ENCODE measurements around the gene IMMP2L. TPM values are rescaled to one million over a fixed set of nuclear protein-coding genes. Genes with fewer than 3 reads are reported as not detected.
"Not testable (repeated sequence)": the region's sequence is repeated elsewhere in the genome, so short reads cannot be mapped to it uniquely, and the experiment has no call there.

The IMMP2L gene
- total and polyA plus RNA-seq, 3 experiments from 2014 or later = 13.7 to 23.5 (median 18.0) TPM

DNA sequence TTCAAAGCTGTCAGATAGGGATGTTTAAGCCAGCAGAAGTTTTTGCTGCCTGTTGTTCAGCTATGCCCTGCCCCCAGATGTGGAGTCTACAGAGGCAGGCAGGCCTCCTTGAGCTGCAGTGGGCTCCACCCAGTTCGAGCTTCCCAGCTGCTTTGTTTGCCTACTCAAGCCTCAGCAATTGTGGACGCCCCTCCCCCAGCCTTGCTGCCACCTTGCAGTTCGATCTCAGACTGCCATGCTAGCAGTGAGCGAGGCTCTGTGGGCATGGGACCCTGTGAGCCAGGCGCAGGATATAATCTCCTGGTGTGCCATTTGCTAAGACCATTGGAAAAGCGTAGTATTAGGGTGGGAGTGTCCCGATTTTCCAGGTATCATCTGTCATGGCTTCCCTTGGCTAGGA, 901.7 kb downstream of the IMMP2L start:
- H3K4me1 Mint-ChIP-seq; H3K27ac ChIP-seq (ENCODE audit: low read depth, low read length); CTCF ChIA-PET; H3K4me3 Mint-ChIP-seq; H3K36me3 ChIP-seq (ENCODE audit: insufficient read depth, low read length); POLR2A ChIA-PET; H3K4me1 ChIP-seq (ENCODE audit: insufficient read depth, low read length); H3K4me3 ChIP-seq (ENCODE audit: low read length); H3K27me3 ChIP-seq (ENCODE audit: insufficient read depth, low read length, poor library complexity, severe bottlenecking); H3K9me3 ChIP-seq (ENCODE audit: low read length); H3K27ac Mint-ChIP-seq; H3K27me3 Mint-ChIP-seq; DNase-seq: not testable (repeated sequence)
- peaks cover 30 to 69% (median 61%) of the 10 kb centered on the region in 5 donors for H3K9me3 Mint-ChIP-seq
- peaks cover 3 to 37% (median 3%) of the 10 kb centered on the region in 3 donors for H3K36me3 Mint-ChIP-seq

DNA sequence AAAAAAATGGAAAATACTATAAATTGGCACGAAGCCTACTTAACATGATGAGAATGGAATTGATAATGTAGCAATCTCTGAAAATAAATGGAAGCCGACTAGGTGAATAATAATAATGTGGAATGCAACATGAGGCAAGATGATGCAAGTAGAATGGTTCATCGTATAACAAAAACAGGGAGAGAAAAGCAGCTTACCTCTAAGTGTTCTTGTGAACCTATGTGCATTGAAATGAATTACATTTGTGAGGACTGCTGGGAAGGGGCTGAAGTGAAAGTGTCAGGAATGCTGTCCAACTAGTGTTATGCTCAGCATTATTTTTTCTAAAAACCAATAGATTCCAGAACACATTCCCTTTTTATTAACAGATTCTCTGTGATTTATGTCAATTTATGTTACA, 912.0 kb downstream of the IMMP2L start:
- no peak overlapping the region for H3K27ac ChIP-seq (ENCODE audit: low read depth, low read length)
- H3K36me3 Mint-ChIP-seq = peaks cover 0 to 4% (median 0%) of the 10 kb centered on the region in 3 donors
- H3K27me3 Mint-ChIP-seq = no peaks in the 10 kb centered on the region
- H3K27ac Mint-ChIP-seq = no peak overlapping the region
- H3K4me1 ChIP-seq (ENCODE audit: insufficient read depth, low read length) = no peaks in the 10 kb centered on the region
- no peaks in the 10 kb centered on the region for H3K36me3 ChIP-seq (ENCODE audit: insufficient read depth, low read length)
- H3K27me3 ChIP-seq (ENCODE audit: insufficient read depth, low read length, poor library complexity, severe bottlenecking) = no peaks in the 10 kb centered on the region
- H3K4me3 ChIP-seq (ENCODE audit: low read length) = no peak overlapping the region
- ChIA-PET POLR2A (no interaction called here), CTCF (no interaction called here)
- H3K4me3 Mint-ChIP-seq = no peak overlapping the region
- no peaks in the 10 kb centered on the region for H3K9me3 ChIP-seq (ENCODE audit: low read length)
- DNase-seq = no peak
- H3K4me1 Mint-ChIP-seq = no peaks in the 10 kb centered on the region
- peaks cover 2 to 8% (median 3%) of the 10 kb centered on the region in 5 donors for H3K9me3 Mint-ChIP-seq

DNA sequence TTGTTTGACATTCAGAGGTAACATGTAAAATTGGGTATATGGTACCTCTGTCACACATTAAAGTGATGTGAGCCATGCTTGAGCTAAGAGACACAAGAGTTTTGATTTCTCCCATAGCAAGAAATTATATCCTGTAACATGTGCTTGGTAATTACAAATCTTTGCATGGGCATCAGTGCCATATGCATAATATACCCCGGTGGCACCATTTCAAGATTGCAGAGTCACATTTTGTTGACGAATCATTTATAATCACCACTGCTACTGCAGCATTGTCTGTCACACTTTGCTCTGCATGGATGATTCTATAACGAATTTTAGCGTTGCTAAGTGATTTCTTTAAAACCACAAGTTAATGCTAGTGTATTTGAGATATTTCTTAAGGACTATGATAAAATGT, 915.0 kb downstream of the IMMP2L start:
- peaks cover 0 to 4% (median 0%) of the 10 kb centered on the region in 5 donors for H3K9me3 Mint-ChIP-seq
- Histone ChIP-seq H3K27me3 (ENCODE audit: insufficient read depth, low read length, poor library complexity, severe bottlenecking) (no peaks in the 10 kb centered on the region), H3K4me3 (ENCODE audit: low read length) (no peak overlapping the region), H3K4me1 (ENCODE audit: insufficient read depth, low read length) (no peaks in the 10 kb centered on the region), H3K9me3 (ENCODE audit: low read length) (no peaks in the 10 kb centered on the region), H3K36me3 (ENCODE audit: insufficient read depth, low read length) (no peaks in the 10 kb centered on the region), H3K27ac (ENCODE audit: low read depth, low read length) (no peak overlapping the region)
- ChIA-PET CTCF (no interaction called here), POLR2A (no interaction called here)
- no peak overlapping the region for H3K27ac Mint-ChIP-seq
- no peaks in the 10 kb centered on the region for H3K27me3 Mint-ChIP-seq
- H3K4me1 Mint-ChIP-seq = no peaks in the 10 kb centered on the region
- no peak overlapping the region for H3K4me3 Mint-ChIP-seq
- DNase-seq = no peak
- H3K36me3 Mint-ChIP-seq = no peaks in the 10 kb centered on the region

GRCh38 chr7:110646804-110647203, 915.5 kb downstream of the IMMP2L start:
- H3K4me3 ChIP-seq (ENCODE audit: low read length) = no peak overlapping the region
- H3K27me3 ChIP-seq (ENCODE audit: insufficient read depth, low read length, poor library complexity, severe bottlenecking) = no peaks in the 10 kb centered on the region
- no peak overlapping the region for H3K27ac Mint-ChIP-seq
- DNase-seq = no peak
- ChIA-PET CTCF (no interaction called here), POLR2A (no interaction called here)
- no peak overlapping the region for H3K27ac ChIP-seq (ENCODE audit: low read depth, low read length)
- H3K4me1 ChIP-seq (ENCODE audit: insufficient read depth, low read length) = no peaks in the 10 kb centered on the region
- H3K36me3 Mint-ChIP-seq = no peaks in the 10 kb centered on the region
- peaks cover 0 to 4% (median 0%) of the 10 kb centered on the region in 5 donors for H3K9me3 Mint-ChIP-seq
- no peak overlapping the region for H3K4me3 Mint-ChIP-seq
- no peaks in the 10 kb centered on the region for H3K4me1 Mint-ChIP-seq
- H3K27me3 Mint-ChIP-seq = no peaks in the 10 kb centered on the region
- no peaks in the 10 kb centered on the region for H3K36me3 ChIP-seq (ENCODE audit: insufficient read depth, low read length)
- no peaks in the 10 kb centered on the region for H3K9me3 ChIP-seq (ENCODE audit: low read length)

DNA sequence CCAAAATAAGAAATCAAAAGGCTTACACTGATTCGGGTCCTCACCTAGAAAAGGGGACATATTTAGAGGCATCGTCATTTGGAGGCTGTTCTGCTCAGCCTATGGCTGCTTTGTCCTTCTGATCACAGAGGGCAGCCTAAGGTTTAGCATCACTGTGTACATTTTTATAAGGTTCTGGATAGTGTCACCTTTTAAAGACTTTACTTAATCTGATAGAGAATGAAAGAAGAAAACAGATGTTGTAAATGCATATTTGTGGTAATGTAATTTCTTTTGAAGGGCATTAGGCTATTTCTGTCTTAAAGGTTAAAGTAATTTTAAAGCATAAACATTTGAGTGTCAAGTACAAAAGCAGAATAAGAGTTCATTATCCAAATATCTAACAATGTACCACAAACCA, 916.7 kb downstream of the IMMP2L start:
- CTCF ChIA-PET = no interaction called here
- H3K27me3 ChIP-seq (ENCODE audit: insufficient read depth, low read length, poor library complexity, severe bottlenecking) = no peaks in the 10 kb centered on the region
- H3K4me1 ChIP-seq (ENCODE audit: insufficient read depth, low read length) = no peaks in the 10 kb centered on the region
- no peak for DNase-seq
- H3K9me3 ChIP-seq (ENCODE audit: low read length) = no peaks in the 10 kb centered on the region
- H3K27ac ChIP-seq (ENCODE audit: low read depth, low read length) = no peak overlapping the region
- Mint-ChIP-seq H3K4me3 (no peak overlapping the region), H3K9me3 (peaks cover 0 to 4% (median 0%) of the 10 kb centered on the region in 5 donors), H3K4me1 (no peaks in the 10 kb centered on the region), H3K27me3 (peaks cover 0 to 3% of the 10 kb centered on the region in 2 donors), H3K27ac (no peak overlapping the region), H3K36me3 (no peaks in the 10 kb centered on the region)
- POLR2A ChIA-PET = no interaction called here
- no peak overlapping the region for H3K4me3 ChIP-seq (ENCODE audit: low read length)
- H3K36me3 ChIP-seq (ENCODE audit: insufficient read depth, low read length) = no peaks in the 10 kb centered on the region

DNA sequence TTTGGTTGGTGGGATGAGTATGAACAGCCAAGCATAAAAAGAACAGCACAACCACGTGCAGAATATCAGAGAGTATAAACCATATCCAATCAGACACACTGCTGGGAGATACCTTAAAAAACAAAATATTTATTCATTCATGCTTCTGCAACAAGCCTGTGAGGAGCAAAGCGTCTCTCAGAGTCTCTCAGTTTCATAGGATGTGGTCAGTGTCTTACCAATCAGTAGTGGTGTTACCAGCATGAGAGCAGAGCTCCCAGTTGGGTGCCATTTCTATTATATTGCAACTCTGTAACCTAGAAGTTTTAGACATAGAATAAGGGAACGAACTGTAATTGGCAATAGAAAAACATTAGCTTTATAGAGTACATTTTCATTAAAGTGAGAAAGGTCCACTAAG, 917.2 kb downstream of the IMMP2L start:
- Histone ChIP-seq H3K27me3 (ENCODE audit: insufficient read depth, low read length, poor library complexity, severe bottlenecking) (no peaks in the 10 kb centered on the region), H3K4me3 (ENCODE audit: low read length) (no peak overlapping the region), H3K9me3 (ENCODE audit: low read length) (no peaks in the 10 kb centered on the region), H3K36me3 (ENCODE audit: insufficient read depth, low read length) (no peaks in the 10 kb centered on the region), H3K4me1 (ENCODE audit: insufficient read depth, low read length) (no peaks in the 10 kb centered on the region), H3K27ac (ENCODE audit: low read depth, low read length) (no peak overlapping the region)
- Mint-ChIP-seq H3K4me3 (no peak overlapping the region), H3K27ac (no peak overlapping the region), H3K36me3 (no peaks in the 10 kb centered on the region), H3K4me1 (no peaks in the 10 kb centered on the region), H3K9me3 (peaks cover 0 to 2% (median 0%) of the 10 kb centered on the region in 5 donors), H3K27me3 (peaks cover 0 to 3% of the 10 kb centered on the region in 2 donors)
- POLR2A ChIA-PET = no interaction called here
- no peak for DNase-seq
- CTCF ChIA-PET = no interaction called here

GRCh38 chr7:110637252-110637651, 925.0 kb downstream of the IMMP2L start:
- Mint-ChIP-seq H3K9me3 (peaks cover 0 to 11% (median 6%) of the 10 kb centered on the region in 5 donors), H3K27ac (no peak overlapping the region), H3K4me3 (no peak overlapping the region), H3K36me3 (no peaks in the 10 kb centered on the region), H3K4me1 (no peaks in the 10 kb centered on the region), H3K27me3 (peaks cover 0 to 4% of the 10 kb centered on the region in 2 donors)
- no peak overlapping the region for H3K27ac ChIP-seq (ENCODE audit: low read depth, low read length)
- no peak for DNase-seq
- H3K27me3 ChIP-seq (ENCODE audit: insufficient read depth, low read length, poor library complexity, severe bottlenecking) = no peaks in the 10 kb centered on the region
- no peak overlapping the region for H3K4me3 ChIP-seq (ENCODE audit: low read length)
- H3K36me3 ChIP-seq (ENCODE audit: insufficient read depth, low read length) = no peaks in the 10 kb centered on the region
- no peaks in the 10 kb centered on the region for H3K4me1 ChIP-seq (ENCODE audit: insufficient read depth, low read length)
- POLR2A ChIA-PET = no interaction called here
- CTCF ChIA-PET = no interaction called here
- no peaks in the 10 kb centered on the region for H3K9me3 ChIP-seq (ENCODE audit: low read length)

DNA sequence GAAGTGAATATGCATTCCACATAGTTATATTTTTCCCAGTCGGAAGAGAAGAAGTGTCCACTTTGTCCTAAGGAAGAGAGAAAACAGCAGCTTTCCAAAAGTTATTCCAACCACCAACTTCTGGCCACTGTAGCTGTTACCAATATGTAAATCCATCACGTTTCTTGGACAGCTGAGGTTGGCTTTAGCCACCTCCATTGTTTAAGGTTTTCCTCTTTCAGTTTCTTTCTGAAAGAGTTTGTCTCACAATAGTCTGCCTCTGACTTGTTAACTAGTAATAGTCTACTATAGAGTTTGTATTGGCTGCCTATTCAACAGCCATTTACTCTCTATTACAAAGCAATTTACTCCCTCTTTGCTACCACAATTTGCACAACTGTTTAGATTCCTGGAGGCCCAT, 929.0 kb downstream of the IMMP2L start:
- Mint-ChIP-seq H3K4me3 (no peak overlapping the region), H3K36me3 (no peaks in the 10 kb centered on the region), H3K4me1 (no peaks in the 10 kb centered on the region), H3K27ac (no peak overlapping the region), H3K9me3 (peaks cover 0 to 11% (median 6%) of the 10 kb centered on the region in 5 donors), H3K27me3 (peaks cover 0 to 1% of the 10 kb centered on the region in 2 donors)
- no peaks in the 10 kb centered on the region for H3K4me1 ChIP-seq (ENCODE audit: insufficient read depth, low read length)
- no peak overlapping the region for H3K4me3 ChIP-seq (ENCODE audit: low read length)
- H3K36me3 ChIP-seq (ENCODE audit: insufficient read depth, low read length) = no peaks in the 10 kb centered on the region
- H3K27ac ChIP-seq (ENCODE audit: low read depth, low read length) = no peak overlapping the region
- H3K27me3 ChIP-seq (ENCODE audit: insufficient read depth, low read length, poor library complexity, severe bottlenecking) = no peaks in the 10 kb centered on the region
- ChIA-PET POLR2A (no interaction called here), CTCF (no interaction called here)
- no peak for DNase-seq
- H3K9me3 ChIP-seq (ENCODE audit: low read length) = no peaks in the 10 kb centered on the region

DNA sequence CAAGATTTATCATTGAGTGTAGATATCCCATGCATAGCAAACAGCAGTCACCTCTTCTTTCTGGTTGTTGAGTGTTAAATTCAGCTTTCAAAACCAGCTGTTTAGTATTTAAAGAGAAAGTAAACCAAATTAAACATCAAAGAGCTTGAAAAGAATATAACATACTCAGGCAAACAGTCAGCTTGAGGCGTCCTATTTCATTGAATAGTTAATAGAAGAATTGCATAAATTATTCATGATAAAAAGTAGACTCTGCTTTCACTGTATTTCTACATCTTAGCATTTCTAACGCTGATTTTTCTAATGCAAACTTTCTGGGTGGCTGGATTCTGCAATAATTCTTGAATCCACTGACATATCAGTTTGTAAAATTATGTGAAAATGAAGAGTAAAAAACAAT, 935.9 kb downstream of the IMMP2L start:
- no peaks in the 10 kb centered on the region for H3K36me3 ChIP-seq (ENCODE audit: insufficient read depth, low read length)
- H3K27ac ChIP-seq (ENCODE audit: low read depth, low read length) = no peak overlapping the region
- Mint-ChIP-seq H3K4me1 (no peaks in the 10 kb centered on the region), H3K27me3 (no peaks in the 10 kb centered on the region), H3K27ac (no peak overlapping the region), H3K9me3 (peaks cover 0 to under 1% (median 0%) of the 10 kb centered on the region in 5 donors), H3K4me3 (no peak overlapping the region), H3K36me3 (no peaks in the 10 kb centered on the region)
- H3K4me3 ChIP-seq (ENCODE audit: low read length) = no peak overlapping the region
- H3K4me1 ChIP-seq (ENCODE audit: insufficient read depth, low read length) = no peaks in the 10 kb centered on the region
- no peaks in the 10 kb centered on the region for H3K9me3 ChIP-seq (ENCODE audit: low read length)
- CTCF ChIA-PET = no interaction called here
- no peaks in the 10 kb centered on the region for H3K27me3 ChIP-seq (ENCODE audit: insufficient read depth, low read length, poor library complexity, severe bottlenecking)
- no peak for DNase-seq
- POLR2A ChIA-PET = no interaction called here
